ENCODE results near the gene NAA80. TPM values are rescaled to one million over a fixed set of nuclear protein-coding genes. Genes with fewer than 3 reads are reported as not detected.

Gene NAA80
- total RNA-seq, 1 donor from 2014 or later = 10.7 TPM

GRCh38 chr3:50271314-50271936 is 27.8 kb downstream of the NAA80 start:
- Mint-ChIP-seq H3K36me3 (ENCODE audit: low read depth) (no peaks in the 10 kb centered on the region), H3K4me3 (peak overlapping the region; percentile 6), H3K27me3 (ENCODE audit: low read depth) (peaks cover 47% of the 10 kb centered on the region), H3K4me1 (peaks cover 35% of the 10 kb centered on the region), H3K27ac (ENCODE audit: unreplicated experiment) (no peak overlapping the region), H3K9me3 (no peaks in the 10 kb centered on the region)
- DNase-seq (ENCODE audit: low read depth, low spot score) = no peak
- TF ChIP-seq, protein P1, sequence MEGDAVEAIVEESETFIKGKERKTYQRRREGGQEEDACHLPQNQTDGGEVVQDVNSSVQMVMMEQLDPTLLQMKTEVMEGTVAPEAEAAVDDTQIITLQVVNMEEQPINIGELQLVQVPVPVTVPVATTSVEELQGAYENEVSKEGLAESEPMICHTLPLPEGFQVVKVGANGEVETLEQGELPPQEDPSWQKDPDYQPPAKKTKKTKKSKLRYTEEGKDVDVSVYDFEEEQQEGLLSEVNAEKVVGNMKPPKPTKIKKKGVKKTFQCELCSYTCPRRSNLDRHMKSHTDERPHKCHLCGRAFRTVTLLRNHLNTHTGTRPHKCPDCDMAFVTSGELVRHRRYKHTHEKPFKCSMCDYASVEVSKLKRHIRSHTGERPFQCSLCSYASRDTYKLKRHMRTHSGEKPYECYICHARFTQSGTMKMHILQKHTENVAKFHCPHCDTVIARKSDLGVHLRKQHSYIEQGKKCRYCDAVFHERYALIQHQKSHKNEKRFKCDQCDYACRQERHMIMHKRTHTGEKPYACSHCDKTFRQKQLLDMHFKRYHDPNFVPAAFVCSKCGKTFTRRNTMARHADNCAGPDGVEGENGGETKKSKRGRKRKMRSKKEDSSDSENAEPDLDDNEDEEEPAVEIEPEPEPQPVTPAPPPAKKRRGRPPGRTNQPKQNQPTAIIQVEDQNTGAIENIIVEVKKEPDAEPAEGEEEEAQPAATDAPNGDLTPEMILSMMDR (conservative IDR thresholded peaks at IDR 0.05) = no peak

- TF ChIP-seq, protein P1 (conservative IDR thresholded peaks at IDR 0.05) = no peak
- no peak overlapping the region for H3K27ac Mint-ChIP-seq (ENCODE audit: unreplicated experiment)
- H3K4me1 Mint-ChIP-seq = peaks cover 38% of the 10 kb centered on the region
- DNase-seq (ENCODE audit: low read depth, low spot score) = no peak
- H3K27me3 Mint-ChIP-seq (ENCODE audit: low read depth) = peaks cover 45% of the 10 kb centered on the region
- H3K4me3 Mint-ChIP-seq = no peak overlapping the region
- H3K9me3 Mint-ChIP-seq = no peaks in the 10 kb centered on the region
- no peaks in the 10 kb centered on the region for H3K36me3 Mint-ChIP-seq (ENCODE audit: low read depth)
These were observed 28.6 kb downstream of the NAA80 start for GRCh38 chr3:50270422-50271224.

DNA sequence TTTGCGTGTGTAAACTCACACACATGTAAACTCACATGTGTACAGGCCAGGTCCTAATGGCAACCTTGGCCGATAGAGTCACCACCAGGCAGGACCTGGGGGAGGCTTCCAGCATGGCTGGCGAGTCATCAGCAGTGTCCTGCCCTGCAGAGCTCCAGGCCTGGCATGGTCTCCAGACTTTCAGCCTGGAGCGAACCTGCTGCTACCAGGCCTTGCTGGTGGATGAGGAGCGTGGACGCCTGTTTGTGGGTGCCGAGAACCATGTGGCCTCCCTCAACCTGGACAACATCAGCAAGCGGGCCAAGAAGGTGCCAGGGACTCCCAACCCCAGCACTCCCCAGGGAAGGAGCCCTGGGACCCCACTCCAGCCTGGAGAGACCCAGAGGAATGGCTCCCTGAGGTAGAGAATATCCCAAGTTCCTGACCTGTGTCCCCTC is 29.2 kb downstream of the NAA80 start:
- H3K4me3 Mint-ChIP-seq = no peak overlapping the region
- H3K9me3 Mint-ChIP-seq = no peaks in the 10 kb centered on the region
- H3K4me1 Mint-ChIP-seq = peaks cover 36% of the 10 kb centered on the region
- H3K27ac Mint-ChIP-seq (ENCODE audit: unreplicated experiment) = no peak overlapping the region
- no peaks in the 10 kb centered on the region for H3K36me3 Mint-ChIP-seq (ENCODE audit: low read depth)
- H3K27me3 Mint-ChIP-seq (ENCODE audit: low read depth) = peaks cover 39% of the 10 kb centered on the region
- TF ChIP-seq, protein P1 (conservative IDR thresholded peaks at IDR 0.05) = no peak
- no peak for DNase-seq (ENCODE audit: low read depth, low spot score)

GRCh38 chr3:50269460-50269859 is 29.7 kb downstream of the NAA80 start:
- Mint-ChIP-seq H3K27me3 (ENCODE audit: low read depth) (peaks cover 34% of the 10 kb centered on the region), H3K4me3 (peak overlapping the region; percentile 51), H3K27ac (ENCODE audit: unreplicated experiment) (no peak overlapping the region), H3K9me3 (no peaks in the 10 kb centered on the region), H3K36me3 (ENCODE audit: low read depth) (no peaks in the 10 kb centered on the region), H3K4me1 (peaks cover 35% of the 10 kb centered on the region)
- TF ChIP-seq, protein P1 (conservative IDR thresholded peaks at IDR 0.05) = no peak
- no peak for DNase-seq (ENCODE audit: low read depth, low spot score)

GRCh38 chr3:50268703-50269451 is 30.3 kb downstream of the NAA80 start, which contains the start of gene SEMA3B:
Gene SEMA3B, plus strand, starts transcription at chr3:50269147. Its CDS starts 94 bp downstream, at chr3:50269241.
- Mint-ChIP-seq H3K36me3 (ENCODE audit: low read depth) (no peaks in the 10 kb centered on the region), H3K9me3 (no peaks in the 10 kb centered on the region), H3K4me1 (peaks cover 35% of the 10 kb centered on the region), H3K27me3 (ENCODE audit: low read depth) (peaks cover 28% of the 10 kb centered on the region), H3K4me3 (peak within 1 kb of the TSS; percentile 51), H3K27ac (ENCODE audit: unreplicated experiment) (no peak within 1 kb of the TSS)
- TF ChIP-seq, protein P1 (conservative IDR thresholded peaks at IDR 0.05) = no peak
- no peak for DNase-seq (ENCODE audit: low read depth, low spot score)

Measured in neural crest cell (in vitro differentiated cells).